SJCRH30 (cell line): ENCODE results near the gene BHLHE40. TPM values are rescaled to one million over a fixed set of nuclear protein-coding genes. Genes with fewer than 3 reads are reported as not detected.

Experiments used
- DNase-seq, 2 experiments: peaks; one replicate each; pipeline ENCODE4 v3.0.0-alpha.2; 2015 to 2020
- H3K27ac ChIP-seq: fragments of 250-450 bp; sonication (Bioruptor Pico); 2 replicates; pipeline ENCODE4 v1.5.1; 2020; ENCODE audit warnings: mild to moderate bottlenecking, moderate library complexity
- H3K27me3 ChIP-seq: fragments of 250-450 bp; sonication (Bioruptor Pico); 2 replicates; pipeline ENCODE4 v1.5.1; 2020; ENCODE audit warnings: mild to moderate bottlenecking, moderate library complexity
- H3K36me3 ChIP-seq: fragments of 250-450 bp; sonication (Bioruptor Pico); 2 replicates; pipeline ENCODE4 v1.5.1; 2020; ENCODE audit warnings: mild to moderate bottlenecking, moderate library complexity
- H3K4me1 ChIP-seq: fragments of 250-450 bp; sonication (Bioruptor Pico); 2 replicates; pipeline ENCODE4 v1.5.1; 2020; ENCODE audit warnings: mild to moderate bottlenecking, moderate library complexity
- H3K4me3 ChIP-seq: fragments of 250-450 bp; sonication (Bioruptor Pico); 2 replicates; pipeline ENCODE4 v1.5.1; 2020; ENCODE audit warnings: mild to moderate bottlenecking, moderate library complexity
- H3K9me3 ChIP-seq: fragments of 250-450 bp; sonication (Bioruptor Pico); replicated peaks from 2 replicates; pipeline ENCODE4 v1.5.1; 2020; ENCODE audit warnings: mild to moderate bottlenecking, moderate library complexity
- total RNA-seq: library from RNA; depleted of rRNA; stranded (reverse); fragments of >200 nt; shearing (Covaris generic); gene quantifications from 2 replicates; pipeline ENCODE4 v1.2.3, GENCODE V29; 2014

BHLHE40 gene
- total RNA-seq, 1 experiment from 2014 or later = 6.3 TPM

GRCh38 chr3:4974154-4974553 lies 5.1 kb upstream of the BHLHE40 start:
- Histone ChIP-seq H3K4me1 (peaks cover 9% of the 10 kb centered on the region), H3K9me3 (0 out of 2 replicates have a peak, but pooled peaks cover 2% of the 10 kb centered on the region), H3K27me3 (no peaks in the 10 kb centered on the region), H3K27ac (no peak overlapping the region), H3K4me3 (no peak overlapping the region), H3K36me3 (no peaks in the 10 kb centered on the region)
- DNase-seq = no peak

- Histone ChIP-seq H3K27me3 (no peaks in the 10 kb centered on the region), H3K36me3 (no peaks in the 10 kb centered on the region), H3K4me3 (no peak overlapping the region), H3K4me1 (peaks cover 9% of the 10 kb centered on the region), H3K27ac (no peak overlapping the region; the same call in 1 of the 2 replicates), H3K9me3 (0 out of 2 replicates have a peak, but pooled peaks cover 2% of the 10 kb centered on the region)
- peak; percentile 77 to 89 for DNase-seq
These were observed 3.1 kb upstream of the BHLHE40 start for GRCh38 chr3:4976109-4976508.

DNA sequence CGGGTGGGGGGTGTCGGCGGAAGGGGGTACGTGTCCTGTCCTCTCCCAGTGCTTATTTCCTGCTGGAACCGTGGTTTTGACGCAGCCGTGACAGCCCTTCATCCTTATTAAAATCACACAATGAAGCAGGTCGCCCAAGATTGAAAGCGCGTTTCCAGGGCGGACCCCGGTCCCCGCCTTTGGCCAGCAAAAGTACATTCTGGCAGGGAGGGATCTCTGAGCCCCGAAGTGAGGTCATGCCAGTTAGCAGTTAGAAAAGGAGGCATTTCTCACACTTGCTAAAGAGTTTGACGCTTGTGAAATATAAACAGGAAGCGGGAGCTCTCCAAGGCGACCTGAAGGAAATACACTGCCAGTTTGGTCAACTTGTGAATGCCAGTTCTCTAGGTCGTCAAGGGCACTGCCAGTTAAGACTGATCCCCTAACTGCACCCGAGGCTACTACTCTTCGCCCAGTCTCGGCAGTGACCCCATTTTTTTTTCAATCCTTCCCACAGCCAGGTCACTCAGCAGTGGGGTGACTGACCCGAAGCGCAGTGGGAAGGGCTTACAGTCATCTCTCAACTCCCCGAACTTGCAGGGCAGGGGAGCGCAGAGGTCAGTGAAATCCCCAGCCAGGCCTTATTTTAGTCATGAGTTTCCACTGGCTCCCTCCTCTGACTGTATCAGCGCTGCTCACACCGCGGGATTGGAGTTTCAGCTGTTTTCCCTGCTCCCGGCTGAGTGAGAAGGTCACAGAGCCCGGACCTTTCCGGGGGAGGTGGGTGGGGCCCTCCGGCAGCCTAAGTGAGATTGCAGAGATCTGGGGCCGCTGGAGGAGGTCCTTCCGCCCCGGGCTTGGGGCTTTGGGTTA lies 2.0 kb upstream of the BHLHE40 start:
- peak; percentile 84 to 88 for DNase-seq

GRCh38 chr3:4977853-4978203 lies 1.4 kb upstream of the BHLHE40 start:
- Histone ChIP-seq H3K4me3 (peak overlapping the region; percentile 67), H3K27ac (peak overlapping the region; percentile 79), H3K4me1 (peaks cover 9% of the 10 kb centered on the region), H3K9me3 (no peaks in the 10 kb centered on the region), H3K36me3 (no peaks in the 10 kb centered on the region), H3K27me3 (no peaks in the 10 kb centered on the region)
- DNase-seq = no peak

More for the DNA sequence above, 2.0 kb upstream of the BHLHE40 start:
- Histone ChIP-seq H3K4me1 (peaks cover 9% of the 10 kb centered on the region), H3K27ac (peak overlapping the region; percentile 79), H3K36me3 (no peaks in the 10 kb centered on the region), H3K4me3 (peak overlapping the region; percentile 67), H3K9me3 (no peaks in the 10 kb centered on the region), H3K27me3 (no peaks in the 10 kb centered on the region)

- Histone ChIP-seq H3K27me3 (no peaks in the 10 kb centered on the region), H3K4me1 (peaks cover 11% of the 10 kb centered on the region), H3K9me3 (no peaks in the 10 kb centered on the region), H3K4me3 (peak overlapping the region; percentile 67), H3K36me3 (no peaks in the 10 kb centered on the region), H3K27ac (peak overlapping the region; percentile 79)
- peak; percentile 93 to 96 for DNase-seq
These were observed 852 bp upstream of the BHLHE40 start for GRCh38 chr3:4978204-4978965.

- no peaks in the 10 kb centered on the region for H3K27me3 ChIP-seq
- H3K9me3 ChIP-seq = no peaks in the 10 kb centered on the region
- H3K4me1 ChIP-seq = peaks cover 16% of the 10 kb centered on the region
- H3K36me3 ChIP-seq = no peaks in the 10 kb centered on the region
- peak overlapping the region; percentile 79 for H3K27ac ChIP-seq
- DNase-seq = peak; percentile 86 to 87
- H3K4me3 ChIP-seq = peak overlapping the region; percentile 67
These were observed 240 bp upstream of the BHLHE40 start for GRCh38 chr3:4978966-4979427.

- DNase-seq = peak; percentile 85 to 88
- Histone ChIP-seq H3K36me3 (no peaks in the 10 kb centered on the region), H3K27me3 (no peaks in the 10 kb centered on the region), H3K4me3 (peak overlapping the region; percentile 67), H3K9me3 (no peaks in the 10 kb centered on the region), H3K4me1 (peaks cover 27% of the 10 kb centered on the region), H3K27ac (peak overlapping the region; percentile 24; the same call in 1 of the 2 replicates)
These were observed 1.3 kb downstream of the BHLHE40 start for GRCh38 chr3:4980229-4981203.

DNA sequence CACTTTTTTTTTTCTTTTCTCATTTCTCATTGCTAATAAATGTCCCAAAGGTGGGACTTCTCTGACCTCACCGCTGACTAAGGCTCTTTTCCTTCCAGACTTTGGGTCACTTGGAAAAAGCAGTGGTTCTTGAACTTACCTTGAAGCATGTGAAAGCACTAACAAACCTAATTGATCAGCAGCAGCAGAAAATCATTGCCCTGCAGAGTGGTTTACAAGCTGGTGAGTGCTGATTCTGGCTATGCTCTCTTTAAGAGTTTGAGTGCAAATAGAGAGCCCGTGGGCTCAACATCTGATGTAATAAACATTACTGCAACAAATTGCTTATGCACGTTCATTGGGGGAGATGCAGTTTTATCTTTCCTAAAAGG lies 2.0 kb downstream of the BHLHE40 start:
- no peak overlapping the region for H3K27ac ChIP-seq
- H3K36me3 ChIP-seq = no peaks in the 10 kb centered on the region
- H3K4me3 ChIP-seq = no peak overlapping the region; the same call in 1 of the 2 replicates
- H3K9me3 ChIP-seq = no peaks in the 10 kb centered on the region
- H3K27me3 ChIP-seq = no peaks in the 10 kb centered on the region
- no peak for DNase-seq
- H3K4me1 ChIP-seq = peaks cover 31% of the 10 kb centered on the region

- Histone ChIP-seq H3K27me3 (no peaks in the 10 kb centered on the region), H3K4me1 (peaks cover 27% of the 10 kb centered on the region), H3K4me3 (no peak overlapping the region; the same call in 1 of the 2 replicates), H3K36me3 (no peaks in the 10 kb centered on the region), H3K9me3 (no peaks in the 10 kb centered on the region), H3K27ac (no peak overlapping the region)
- no peak for DNase-seq
These were observed 2.6 kb downstream of the BHLHE40 start for GRCh38 chr3:4981665-4982494.

- Histone ChIP-seq H3K27me3 (no peaks in the 10 kb centered on the region), H3K36me3 (no peaks in the 10 kb centered on the region), H3K27ac (peak overlapping the region; percentile 63), H3K4me3 (no peak overlapping the region; the same call in 1 of the 2 replicates), H3K4me1 (peaks cover 27% of the 10 kb centered on the region), H3K9me3 (no peaks in the 10 kb centered on the region)
- no peak for DNase-seq
These were observed 3.8 kb downstream of the BHLHE40 start for GRCh38 chr3:4982773-4983738.

DNA sequence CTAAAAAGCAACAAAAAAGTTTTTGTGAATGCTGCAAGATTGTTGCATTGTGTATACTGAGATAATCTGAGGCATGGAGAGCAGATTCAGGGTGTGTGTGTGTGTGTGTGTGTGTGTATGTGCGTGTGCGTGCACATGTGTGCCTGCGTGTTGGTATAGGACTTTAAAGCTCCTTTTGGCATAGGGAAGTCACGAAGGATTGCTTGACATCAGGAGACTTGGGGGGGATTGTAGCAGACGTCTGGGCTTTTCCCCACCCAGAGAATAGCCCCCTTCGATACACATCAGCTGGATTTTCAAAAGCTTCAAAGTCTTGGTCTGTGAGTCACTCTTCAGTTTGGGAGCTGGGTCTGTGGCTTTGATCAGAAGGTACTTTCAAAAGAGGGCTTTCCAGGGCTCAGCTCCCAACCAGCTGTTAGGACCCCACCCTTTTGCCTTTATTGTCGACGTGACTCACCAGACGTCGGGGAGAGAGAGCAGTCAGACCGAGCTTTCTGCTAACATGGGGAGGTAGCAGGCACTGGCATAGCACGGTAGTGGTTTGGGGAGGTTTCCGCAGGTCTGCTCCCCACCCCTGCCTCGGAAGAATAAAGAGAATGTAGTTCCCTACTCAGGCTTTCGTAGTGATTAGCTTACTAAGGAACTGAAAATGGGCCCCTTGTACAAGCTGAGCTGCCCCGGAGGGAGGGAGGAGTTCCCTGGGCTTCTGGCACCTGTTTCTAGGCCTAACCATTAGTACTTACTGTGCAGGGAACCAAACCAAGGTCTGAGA lies 4.7 kb downstream of the BHLHE40 start:
- Histone ChIP-seq H3K36me3 (no peaks in the 10 kb centered on the region), H3K4me3 (peak overlapping the region; percentile 4; the same call in 1 of the 2 replicates), H3K27me3 (no peaks in the 10 kb centered on the region), H3K9me3 (no peaks in the 10 kb centered on the region), H3K27ac (peak overlapping the region; percentile 63), H3K4me1 (peaks cover 29% of the 10 kb centered on the region)
- peak; percentile 79 to 85 for DNase-seq

DNA sequence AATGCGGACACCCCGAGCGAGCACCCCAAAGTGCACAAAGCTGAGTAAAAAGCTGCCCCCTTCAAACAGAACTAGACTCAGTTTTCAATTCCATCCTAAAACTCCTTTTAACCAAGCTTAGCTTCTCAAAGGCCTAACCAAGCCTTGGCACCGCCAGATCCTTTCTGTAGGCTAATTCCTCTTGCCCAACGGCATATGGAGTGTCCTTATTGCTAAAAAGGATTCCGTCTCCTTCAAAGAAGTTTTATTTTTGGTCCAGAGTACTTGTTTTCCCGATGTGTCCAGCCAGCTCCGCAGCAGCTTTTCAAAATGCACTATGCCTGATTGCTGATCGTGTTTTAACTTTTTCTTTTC lies 5.3 kb downstream of the BHLHE40 start:
- Histone ChIP-seq H3K4me1 (peaks cover 35% of the 10 kb centered on the region), H3K9me3 (no peaks in the 10 kb centered on the region), H3K4me3 (no peak overlapping the region; the same call in 1 of the 2 replicates), H3K36me3 (no peaks in the 10 kb centered on the region), H3K27me3 (no peaks in the 10 kb centered on the region), H3K27ac (peak overlapping the region; percentile 63)
- DNase-seq = no peak
